Esophagus (tissue), 2 donors: Measurements from ENCODE around the gene CLEC4D. TPM values are rescaled to one million over a fixed set of nuclear protein-coding genes. Genes with fewer than 3 reads are reported as not detected.
"Not testable (repeated sequence)": the region's sequence is repeated elsewhere in the genome, so short reads cannot be mapped to it uniquely, and the experiment has no call there.

Experiments used
- H3K27ac ChIP-seq, 2 donors: one replicate each; pipeline ENCODE4 v1.5.1; 2013; ENCODE audit warnings: low read depth in 2 of 2, mild to moderate bottlenecking in 2 of 2, inconsistent platforms in 1 of 2, low read length in 1 of 2, moderate library complexity in 1 of 2
- H3K27me3 ChIP-seq, 2 donors: one replicate each; pipeline ENCODE4 v1.6.1; 2013; ENCODE audit warnings: low read length in 2 of 2, control low read depth in 1 of 2, mild to moderate bottlenecking in 1 of 2; ENCODE audit not compliant: insufficient read depth in 2 of 2, control insufficient read depth in 1 of 2
- H3K36me3 ChIP-seq, 2 donors: one replicate each; pipeline ENCODE4 v1.6.1; 2013; ENCODE audit warnings: low read length in 1 of 2; ENCODE audit not compliant: control insufficient read depth in 2 of 2, insufficient read depth in 2 of 2
- H3K4me1 ChIP-seq, 2 donors: one replicate each; pipeline ENCODE4 v1.6.1; 2013; ENCODE audit warnings: low read length in 1 of 2; ENCODE audit not compliant: control insufficient read depth in 2 of 2, insufficient read depth in 2 of 2
- H3K4me3 ChIP-seq, 2 donors: one replicate each; pipeline ENCODE4 v1.5.1; 2013; ENCODE audit warnings: low read length in 2 of 2, mild to moderate bottlenecking in 2 of 2, low read depth in 1 of 2, moderate library complexity in 1 of 2
- H3K9me3 ChIP-seq, 2 donors: one replicate each; pipeline ENCODE4 v1.6.1; 2013; ENCODE audit warnings: mild to moderate bottlenecking in 2 of 2, low read depth in 1 of 2, low read length in 1 of 2, moderate library complexity in 1 of 2; ENCODE audit not compliant: control insufficient read depth in 2 of 2, insufficient read depth in 1 of 2
- WGBS, 2 donors: extraction: QIAGEN DNeasy Blood & Tissue Kit; methylation state at CpG; one replicate each; pipeline ENCODE4 v1.1.7; 2013; 5-methylcytosine and 5-hydroxymethylcytosine counted together
- polyA plus RNA-seq, 2 donors: library from polyadenylated mRNA; stranded (reverse); fragments of 200-250 nt; gene quantifications; one replicate each; pipeline ENCODE4 v1.2.3, GENCODE V29; 2013
- donor health status: healthy with polysubstance abuse.
- donor health status: Bipolar disorder and iron deficiency.

CLEC4D gene
- polyA plus RNA-seq, 2 donors: 0.02 TPM; not detected in 1

DNA sequence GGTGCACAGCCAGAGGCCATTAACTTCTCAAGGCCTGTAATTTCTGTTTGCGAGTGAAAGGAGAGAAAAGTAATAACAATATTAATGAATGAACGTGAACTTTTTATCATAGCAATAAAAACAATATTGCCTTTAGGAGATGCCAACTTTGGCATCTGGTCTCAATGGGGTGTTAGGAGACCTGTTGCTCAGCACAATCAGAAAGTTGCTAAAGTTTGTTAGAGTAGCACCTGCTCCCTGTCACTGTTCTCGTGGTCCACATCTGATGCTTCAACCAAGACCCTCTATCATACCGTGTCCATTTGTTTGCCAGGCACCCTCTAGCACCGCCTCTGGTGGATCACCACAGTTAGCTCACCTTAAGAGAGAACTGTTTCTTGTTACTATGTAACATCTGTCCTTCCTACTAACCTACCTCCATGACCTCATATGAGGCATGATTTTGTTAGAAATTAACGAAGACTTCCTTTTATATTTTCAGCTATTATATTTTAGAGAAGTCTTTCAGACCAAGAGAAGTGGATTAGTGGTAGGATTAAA lies 39.9 kb downstream of the CLEC4D start:
- H3K27me3 ChIP-seq: no peaks in the 10 kb centered on the region
- no peak overlapping the region for H3K4me3 ChIP-seq
- WGBS, 2 donors: 65 to 68% methylated on average over 6 of the region's 6 CpGs
- H3K4me1 ChIP-seq: no peaks in the 10 kb centered on the region
- no peak overlapping the region for H3K27ac ChIP-seq
- no peaks in the 10 kb centered on the region for H3K36me3 ChIP-seq
- no peaks in the 10 kb centered on the region for H3K9me3 ChIP-seq

DNA sequence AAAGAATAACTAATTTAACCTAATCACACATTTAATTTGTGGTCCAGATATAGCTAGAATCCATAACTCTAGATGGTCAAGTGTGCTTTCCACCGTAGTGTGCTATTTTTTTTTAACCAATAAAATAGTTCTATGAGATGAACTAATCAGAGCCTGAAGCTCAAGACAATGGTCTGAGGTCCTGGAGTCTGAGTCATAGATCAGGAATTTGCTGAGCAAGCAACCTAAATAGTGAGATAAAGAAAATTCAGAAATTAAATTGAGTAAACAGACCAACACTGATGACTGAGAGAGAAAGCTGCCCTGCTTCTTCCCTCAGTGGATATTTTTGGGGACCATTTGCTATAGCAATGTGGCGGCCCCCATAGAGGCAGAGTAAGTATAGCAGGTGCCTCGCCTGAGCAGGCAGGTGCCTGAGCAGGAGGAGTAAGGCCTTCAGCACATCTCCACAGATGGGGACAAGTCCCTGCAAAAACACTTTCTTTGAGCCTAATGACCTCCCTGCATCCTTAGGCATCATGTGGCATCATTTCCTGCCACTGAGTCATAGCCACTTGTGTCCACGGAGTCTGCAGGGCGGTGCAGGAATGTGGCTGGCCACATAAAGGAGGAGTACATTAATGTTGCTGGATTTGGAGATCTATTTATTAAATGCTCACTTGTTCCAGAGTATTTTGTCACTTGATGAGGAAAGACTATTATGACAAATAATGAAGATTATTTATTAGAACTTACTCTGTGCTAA lies 41.3 kb downstream of the CLEC4D start:
- Histone ChIP-seq H3K4me3 (no peak overlapping the region), H3K9me3 (no peaks in the 10 kb centered on the region), H3K4me1 (no peaks in the 10 kb centered on the region), H3K36me3 (no peaks in the 10 kb centered on the region), H3K27me3 (no peaks in the 10 kb centered on the region), H3K27ac (no peak overlapping the region)
- WGBS, 2 donors: 71% methylated on average over 5 of the region's 5 CpGs

DNA sequence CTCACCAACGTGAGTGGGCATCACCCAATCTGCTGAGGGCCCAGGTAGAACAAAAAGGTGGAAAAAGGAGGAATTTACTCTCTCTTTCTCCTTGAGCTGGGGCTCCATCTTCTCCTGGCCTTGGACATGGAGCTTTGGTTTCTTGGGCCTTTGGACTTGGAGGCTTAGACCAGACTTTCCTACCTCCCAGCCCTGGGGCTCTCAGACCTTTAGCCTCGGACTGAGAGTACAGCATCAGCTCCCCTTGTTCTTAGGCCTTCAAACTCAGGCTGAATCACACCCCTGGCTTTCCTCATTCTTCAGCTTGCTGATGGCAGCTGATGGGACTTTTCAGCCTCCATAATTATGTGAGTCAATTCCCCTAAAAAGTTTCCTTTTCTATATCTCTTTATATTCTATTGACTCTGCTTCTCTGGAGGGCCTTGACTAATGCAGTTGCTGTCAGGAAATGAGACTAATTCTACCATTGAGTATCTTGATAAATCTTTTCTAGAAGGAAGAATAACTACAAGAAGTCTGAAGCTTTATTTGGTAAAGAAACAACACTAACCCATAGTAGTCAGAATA lies 43.3 kb downstream of the CLEC4D start:
- 71 to 75% methylated on average over 2 of the region's 2 CpGs for WGBS, 2 donors
- Histone ChIP-seq H3K27ac (no peak overlapping the region), H3K4me3 (no peak overlapping the region), H3K36me3 (no peaks in the 10 kb centered on the region), H3K27me3 (peaks cover 0 to 4% of the 10 kb centered on the region in 2 donors), H3K9me3 (no peaks in the 10 kb centered on the region), H3K4me1 (no peaks in the 10 kb centered on the region)

DNA sequence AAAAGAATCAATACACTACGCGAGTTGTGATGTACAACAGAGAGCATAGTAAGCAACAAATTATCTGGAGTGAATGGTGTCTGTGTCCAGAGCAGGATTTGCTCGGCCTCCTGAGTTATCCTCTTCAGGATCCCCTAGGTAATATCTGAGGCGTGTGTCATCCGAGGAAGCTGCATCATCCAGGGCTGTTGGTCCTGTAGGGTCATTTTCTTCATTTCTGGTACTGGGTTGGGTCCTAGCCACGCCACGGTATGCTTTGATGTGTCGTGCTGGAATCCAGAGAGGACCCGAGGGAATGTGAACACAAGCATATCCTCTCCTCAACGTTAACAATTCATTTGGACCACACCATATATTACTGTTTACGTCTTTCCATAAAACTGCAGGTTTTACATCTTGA lies 46.4 kb downstream of the CLEC4D start:
- peaks cover 0 to 2% of the 10 kb centered on the region in 2 donors for H3K9me3 ChIP-seq
- WGBS, 2 donors: 72 to 81% methylated on average over 11 of the region's 11 CpGs
- no peaks in the 10 kb centered on the region for H3K36me3 ChIP-seq
- H3K27ac ChIP-seq: no peak overlapping the region
- no peaks in the 10 kb centered on the region for H3K4me1 ChIP-seq
- H3K27me3 ChIP-seq: peaks cover 0 to 4% of the 10 kb centered on the region in 2 donors
- no peak overlapping the region for H3K4me3 ChIP-seq

DNA sequence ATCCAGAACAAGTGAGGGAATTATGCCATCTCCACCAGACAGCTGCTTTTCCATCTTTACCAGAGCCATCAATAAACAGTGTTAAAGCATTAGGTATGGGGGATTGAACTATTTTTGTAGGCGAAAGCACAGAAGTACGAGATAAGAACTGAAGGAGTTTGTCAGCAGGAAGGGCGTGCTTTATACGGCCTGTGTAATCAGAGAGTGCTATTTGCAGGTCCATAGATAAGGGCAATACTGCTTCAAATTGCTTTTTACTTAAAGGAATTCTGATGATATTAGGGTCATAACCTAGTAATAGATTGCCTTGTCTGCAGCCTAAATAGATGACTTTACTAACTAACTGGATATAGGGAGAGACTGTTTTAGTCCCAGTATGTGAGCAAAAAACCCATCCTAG lies 47.7 kb downstream of the CLEC4D start:
- Histone ChIP-seq H3K9me3 (peaks cover 0 to 4% of the 10 kb centered on the region in 2 donors), H3K36me3 (no peaks in the 10 kb centered on the region), H3K27ac (no peak overlapping the region), H3K4me1 (no peaks in the 10 kb centered on the region), H3K27me3 (peaks cover 0 to 4% of the 10 kb centered on the region in 2 donors), H3K4me3 (no peak overlapping the region)
- WGBS, 2 donors: 53 to 57% methylated on average over 4 of the region's 4 CpGs

DNA sequence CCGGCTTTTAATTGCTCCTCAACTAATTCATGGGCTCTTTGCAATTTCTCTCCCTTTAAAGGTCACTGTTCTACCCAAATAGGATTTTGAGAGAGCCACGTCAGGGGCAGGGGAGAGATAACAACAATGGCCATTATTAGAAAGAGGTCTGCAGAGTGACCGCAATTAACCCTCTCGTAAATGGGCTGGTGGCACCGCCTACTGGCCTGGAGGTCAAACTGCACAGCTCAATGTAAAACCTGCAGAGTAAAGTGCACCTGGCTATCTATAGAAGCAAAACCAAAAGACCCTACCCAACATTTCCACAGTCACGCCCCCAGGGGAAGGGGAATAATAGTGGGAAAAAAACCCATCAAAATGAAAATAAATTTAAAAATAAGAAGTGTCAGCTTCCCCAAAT lies 49.0 kb downstream of the CLEC4D start:
- Histone ChIP-seq H3K4me1 (no peaks in the 10 kb centered on the region), H3K27ac (no peak overlapping the region), H3K4me3 (no peak overlapping the region), H3K36me3 (no peaks in the 10 kb centered on the region), H3K27me3 (peaks cover 0 to 4% of the 10 kb centered on the region in 2 donors), H3K9me3 (peaks cover 0 to 4% of the 10 kb centered on the region in 2 donors)
- WGBS, 2 donors: 85 to 94% methylated on average over 6 of the region's 6 CpGs

DNA sequence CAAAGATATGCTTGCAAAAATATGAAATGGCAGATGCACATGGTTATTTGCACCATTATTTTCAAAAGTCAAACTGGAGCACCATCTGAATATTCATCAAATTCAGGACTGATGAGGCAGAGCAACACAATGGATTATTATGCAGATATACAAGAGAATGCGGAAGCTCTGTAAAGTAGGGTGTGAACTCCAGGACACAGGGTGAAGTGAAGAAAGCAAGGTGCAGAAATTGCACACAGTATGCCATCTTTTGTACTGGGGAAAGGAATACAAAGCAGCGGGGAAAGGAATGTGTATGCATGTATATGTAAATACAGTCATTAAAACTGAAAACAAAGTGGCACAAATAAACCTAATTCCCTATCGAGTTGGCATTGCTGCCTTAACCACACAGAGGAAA lies 50.1 kb downstream of the CLEC4D start:
- 65 to 71% methylated on average over 3 of the region's 3 CpGs for WGBS, 2 donors
- Histone ChIP-seq H3K9me3 (peaks cover 2 to 8% of the 10 kb centered on the region in 2 donors), H3K27me3 (peaks cover 0 to 4% of the 10 kb centered on the region in 2 donors), H3K36me3 (no peaks in the 10 kb centered on the region), H3K4me1 (no peaks in the 10 kb centered on the region), H3K27ac (no peak overlapping the region), H3K4me3 (no peak overlapping the region)

DNA sequence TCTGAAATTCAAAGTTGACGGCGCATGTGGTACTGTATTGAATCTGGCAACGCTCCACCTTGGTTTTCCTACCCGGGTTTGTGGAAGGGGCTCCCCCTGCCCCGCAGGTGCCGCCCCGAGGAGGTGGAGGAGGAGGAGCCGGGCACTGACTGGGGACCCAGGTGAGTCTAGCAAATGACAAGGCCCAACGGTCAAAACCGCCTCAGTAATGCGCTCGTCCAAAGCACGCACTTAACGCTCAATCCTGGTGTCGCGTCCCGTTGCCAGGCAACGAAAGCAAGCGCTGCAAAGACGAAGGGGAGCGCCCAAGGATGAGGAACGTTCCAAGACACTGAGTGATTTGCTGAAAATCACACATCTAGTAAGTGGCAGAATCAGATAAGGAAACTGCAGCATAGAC lies 51.4 kb downstream of the CLEC4D start:
- WGBS, 2 donors: 56% methylated on average over 22 of the region's 22 CpGs

DNA sequence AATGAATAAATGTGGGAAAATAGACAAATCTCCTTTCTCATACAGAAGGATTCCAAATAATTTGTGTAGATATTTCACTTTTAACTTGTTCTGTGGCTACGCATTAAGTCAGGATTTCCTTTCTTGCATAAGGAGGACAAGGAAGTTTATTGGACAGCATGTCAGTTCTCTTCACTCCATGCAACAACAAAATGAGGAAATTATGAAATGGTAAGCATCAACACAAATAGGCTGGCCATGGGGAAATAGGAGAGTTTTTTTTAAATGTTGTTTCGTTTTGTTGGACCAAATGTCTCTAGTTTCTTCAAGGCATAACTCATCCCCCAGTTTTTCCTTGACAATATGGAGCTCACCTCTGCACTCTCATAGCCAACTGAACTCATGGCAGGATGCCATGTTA lies 52.7 kb downstream of the CLEC4D start:
- H3K9me3 ChIP-seq, H3K4me3 ChIP-seq, H3K36me3 ChIP-seq, H3K4me1 ChIP-seq, H3K27me3 ChIP-seq, H3K27ac ChIP-seq: not testable (repeated sequence)
- WGBS, 2 donors: 77 to 78% methylated on average over 2 of the region's 2 CpGs

More for the DNA sequence above, 51.4 kb downstream of the CLEC4D start:
- Histone ChIP-seq H3K4me3 (no peak overlapping the region), H3K27ac (no peak overlapping the region), H3K4me1 (no peaks in the 10 kb centered on the region), H3K9me3 (peaks cover 2 to 8% of the 10 kb centered on the region in 2 donors), H3K27me3 (peaks cover 0 to 4% of the 10 kb centered on the region in 2 donors), H3K36me3 (no peaks in the 10 kb centered on the region)

DNA sequence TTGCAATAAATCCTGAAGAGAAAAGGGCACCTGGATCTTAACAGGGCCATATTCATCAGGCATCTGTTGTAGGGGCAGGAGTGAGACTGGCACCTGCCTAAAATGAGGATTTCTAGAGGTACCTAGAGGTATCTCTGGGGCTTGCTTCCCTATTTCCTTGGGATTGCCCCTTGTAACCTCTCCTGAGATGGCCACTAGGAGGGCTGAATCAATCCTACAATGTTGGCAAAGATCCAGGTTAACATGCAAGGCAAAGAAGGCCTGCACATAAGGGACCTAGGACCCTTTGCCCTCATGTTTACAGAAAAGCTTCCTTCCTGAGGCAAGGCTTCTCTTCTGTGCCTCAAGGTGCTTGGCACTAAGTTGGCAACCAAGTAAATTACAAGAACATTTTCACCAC lies 53.2 kb downstream of the CLEC4D start:
- Histone ChIP-seq H3K9me3 (peaks cover 2 to 8% of the 10 kb centered on the region in 2 donors), H3K27me3 (no peaks in the 10 kb centered on the region), H3K4me3 (no peak overlapping the region), H3K4me1 (no peaks in the 10 kb centered on the region), H3K27ac (no peak overlapping the region), H3K36me3 (no peaks in the 10 kb centered on the region)
